Inflammatory macrophage treated with lipopolysaccharide for 4 hours (primary cell): ENCODE measurements around the gene IDI1.
"Not testable (repeated sequence)": the region's sequence is repeated elsewhere in the genome, so short reads cannot be mapped to it uniquely, and the experiment has no call there.

Source experiments
- DNase-seq: peaks from one replicate; pipeline ENCODE4 v3.0.0-alpha.2; 2020

IDI1 gene

GRCh38 chr10:1048732-1049424, at the start of gene IDI1:
TSS of gene IDI1 (minus strand) at chr10:1049119. CDS start at chr10:1049003, 116 bp downstream.
- peak; percentile 99 for DNase-seq

GRCh38 chr10:1097436-1097835, 48.5 kb upstream of the IDI1 start:
- no peak for DNase-seq

GRCh38 chr10:1096287-1096889, 47.5 kb upstream of the IDI1 start:
- no peak for DNase-seq

- no peak for DNase-seq
These were observed 46.6 kb upstream of the IDI1 start for GRCh38 chr10:1095498-1095897.

- DNase-seq, result no peak
These were observed 45.5 kb upstream of the IDI1 start for GRCh38 chr10:1094112-1095057.

- no peak for DNase-seq
These were observed 44.8 kb upstream of the IDI1 start for GRCh38 chr10:1093696-1094095.

GRCh38 chr10:1090696-1091095, 41.8 kb upstream of the IDI1 start:
- no peak for DNase-seq

GRCh38 chr10:1089017-1089689, 40.2 kb upstream of the IDI1 start:
- no peak for DNase-seq

GRCh38 chr10:1086787-1087186, 37.9 kb upstream of the IDI1 start:
- DNase-seq, result no peak

- DNase-seq, result no peak
These were observed 36.3 kb upstream of the IDI1 start for GRCh38 chr10:1085258-1085657.

- no peak for DNase-seq
These were observed 35.4 kb upstream of the IDI1 start for GRCh38 chr10:1084011-1084950.

- DNase-seq, result no peak
These were observed 34.7 kb upstream of the IDI1 start for GRCh38 chr10:1083581-1083980.

- DNase-seq, result no peak
These were observed 29.7 kb upstream of the IDI1 start for GRCh38 chr10:1078668-1079067.

GRCh38 chr10:1074748-1075308, 25.9 kb upstream of the IDI1 start:
- peak; percentile 28 for DNase-seq

- no peak for DNase-seq
These were observed 25.3 kb upstream of the IDI1 start for GRCh38 chr10:1074052-1074747.

- DNase-seq, result no peak
These were observed 22.0 kb upstream of the IDI1 start for GRCh38 chr10:1070919-1071318.

GRCh38 chr10:1068380-1069361, 19.8 kb upstream of the IDI1 start:
- no peak for DNase-seq

- DNase-seq, result not testable (repeated sequence)
These were observed 17.8 kb upstream of the IDI1 start for GRCh38 chr10:1066734-1067133.

GRCh38 chr10:1064964-1065247, 16.0 kb upstream of the IDI1 start:
- DNase-seq, result no peak
